ENCODE results near the gene ZNF438.
A peak's percentile ranks its signal among the peaks of the same experiment; 100 is the strongest.

ZNF438 gene

DNA sequence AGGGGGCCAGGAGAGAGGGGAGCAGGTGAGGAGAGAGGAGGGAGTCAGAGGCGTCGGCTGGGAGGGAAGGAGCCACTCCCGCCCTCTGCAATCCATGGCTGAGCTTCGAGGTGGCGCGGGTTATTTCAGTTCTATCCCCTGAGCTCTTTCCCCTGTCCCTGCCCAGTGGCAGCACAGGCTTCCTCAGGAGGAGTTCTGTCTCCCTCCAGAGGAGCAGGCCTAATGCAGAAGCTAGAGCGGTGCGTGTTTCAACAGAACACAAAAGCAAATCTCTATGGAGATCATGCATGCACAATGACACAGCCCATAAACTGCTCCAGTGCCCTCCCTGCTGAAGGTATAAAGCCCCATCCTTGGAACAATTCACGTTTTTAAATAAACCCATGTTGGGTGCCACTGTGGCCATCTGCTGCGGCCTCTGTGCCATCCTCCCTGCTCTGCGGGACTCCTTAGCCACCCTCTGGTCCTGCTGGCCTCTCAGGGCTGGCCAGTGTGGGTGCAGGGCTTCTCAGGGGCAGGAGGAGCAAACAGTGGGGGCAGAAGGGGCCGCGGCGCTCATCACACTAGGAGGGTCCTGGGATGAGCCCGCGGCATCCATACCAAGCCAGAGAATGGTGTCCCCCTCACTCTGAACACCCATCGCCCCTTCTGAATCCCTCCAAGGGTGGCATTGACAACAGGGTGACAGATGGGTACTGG is 209.5 kb downstream of the ZNF438 start:
- TF ChIP-seq, protein P1, sequence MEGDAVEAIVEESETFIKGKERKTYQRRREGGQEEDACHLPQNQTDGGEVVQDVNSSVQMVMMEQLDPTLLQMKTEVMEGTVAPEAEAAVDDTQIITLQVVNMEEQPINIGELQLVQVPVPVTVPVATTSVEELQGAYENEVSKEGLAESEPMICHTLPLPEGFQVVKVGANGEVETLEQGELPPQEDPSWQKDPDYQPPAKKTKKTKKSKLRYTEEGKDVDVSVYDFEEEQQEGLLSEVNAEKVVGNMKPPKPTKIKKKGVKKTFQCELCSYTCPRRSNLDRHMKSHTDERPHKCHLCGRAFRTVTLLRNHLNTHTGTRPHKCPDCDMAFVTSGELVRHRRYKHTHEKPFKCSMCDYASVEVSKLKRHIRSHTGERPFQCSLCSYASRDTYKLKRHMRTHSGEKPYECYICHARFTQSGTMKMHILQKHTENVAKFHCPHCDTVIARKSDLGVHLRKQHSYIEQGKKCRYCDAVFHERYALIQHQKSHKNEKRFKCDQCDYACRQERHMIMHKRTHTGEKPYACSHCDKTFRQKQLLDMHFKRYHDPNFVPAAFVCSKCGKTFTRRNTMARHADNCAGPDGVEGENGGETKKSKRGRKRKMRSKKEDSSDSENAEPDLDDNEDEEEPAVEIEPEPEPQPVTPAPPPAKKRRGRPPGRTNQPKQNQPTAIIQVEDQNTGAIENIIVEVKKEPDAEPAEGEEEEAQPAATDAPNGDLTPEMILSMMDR (IDR thresholded peaks at IDR 0.05): no peak
- Histone ChIP-seq H3K27ac (peak overlapping the region; percentile 78 to 84), H3K36me3 (no peaks in the 10 kb centered on the region), H3K9me3 (no peaks in the 10 kb centered on the region), H3K4me1 (peaks cover 0 to 44% (median 17%) of the 10 kb centered on the region in 4 donors), H3K4me3 (no peak overlapping the region), H3K27me3 (no peaks in the 10 kb centered on the region)
- intact Hi-C loops (cut with DNase I; ENCODE audit: low total_unique reads): no loop called here
- DNase-seq: peak in 1 of 2 donors; percentile 63

DNA sequence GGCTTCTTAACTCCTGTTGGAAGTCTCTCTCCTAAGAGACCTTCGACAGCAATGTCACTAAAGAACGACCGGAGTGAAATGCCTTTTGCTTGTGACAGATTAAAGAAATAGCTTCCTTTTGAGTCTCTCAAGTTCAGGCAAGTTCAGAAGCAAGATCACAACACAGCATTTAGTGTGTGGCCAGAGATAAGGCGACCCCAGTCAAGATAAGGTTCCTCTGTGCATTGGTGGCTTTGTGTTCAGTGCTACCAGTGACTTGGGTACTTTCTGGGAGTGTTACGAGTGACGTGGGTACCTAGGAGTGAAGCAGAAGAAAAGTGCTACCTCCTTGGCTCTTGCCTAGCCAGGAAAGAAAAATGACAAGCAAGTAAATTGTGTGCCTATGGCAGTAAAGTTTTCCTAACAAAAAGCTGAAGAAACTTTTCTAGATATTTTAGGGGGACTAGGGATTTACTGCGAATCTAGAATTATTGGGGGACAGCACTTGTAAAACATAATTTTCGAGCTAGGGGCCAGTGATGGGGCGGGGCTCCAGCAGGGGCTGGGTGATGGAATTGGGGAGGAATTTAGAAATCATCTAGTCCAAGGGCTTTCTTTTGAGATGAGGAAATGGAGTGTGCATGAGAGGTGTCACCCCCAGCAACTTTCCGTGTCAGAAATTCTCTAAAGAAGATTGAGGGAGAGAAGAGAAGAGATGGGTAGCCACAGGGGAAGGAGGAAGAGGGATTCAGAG is 210.2 kb downstream of the ZNF438 start:
- Histone ChIP-seq H3K27me3 (no peaks in the 10 kb centered on the region), H3K36me3 (no peaks in the 10 kb centered on the region), H3K4me3 (no peak overlapping the region), H3K27ac (peak overlapping the region; percentile 78 to 84), H3K4me1 (peaks cover 0 to 45% (median 17%) of the 10 kb centered on the region in 4 donors), H3K9me3 (no peaks in the 10 kb centered on the region)
- TF ChIP-seq, protein P1 (IDR thresholded peaks at IDR 0.05): no peak
- intact Hi-C loops (cut with DNase I; ENCODE audit: low total_unique reads): no loop called here
- peak in 1 of 2 donors; percentile 3 for DNase-seq

DNA sequence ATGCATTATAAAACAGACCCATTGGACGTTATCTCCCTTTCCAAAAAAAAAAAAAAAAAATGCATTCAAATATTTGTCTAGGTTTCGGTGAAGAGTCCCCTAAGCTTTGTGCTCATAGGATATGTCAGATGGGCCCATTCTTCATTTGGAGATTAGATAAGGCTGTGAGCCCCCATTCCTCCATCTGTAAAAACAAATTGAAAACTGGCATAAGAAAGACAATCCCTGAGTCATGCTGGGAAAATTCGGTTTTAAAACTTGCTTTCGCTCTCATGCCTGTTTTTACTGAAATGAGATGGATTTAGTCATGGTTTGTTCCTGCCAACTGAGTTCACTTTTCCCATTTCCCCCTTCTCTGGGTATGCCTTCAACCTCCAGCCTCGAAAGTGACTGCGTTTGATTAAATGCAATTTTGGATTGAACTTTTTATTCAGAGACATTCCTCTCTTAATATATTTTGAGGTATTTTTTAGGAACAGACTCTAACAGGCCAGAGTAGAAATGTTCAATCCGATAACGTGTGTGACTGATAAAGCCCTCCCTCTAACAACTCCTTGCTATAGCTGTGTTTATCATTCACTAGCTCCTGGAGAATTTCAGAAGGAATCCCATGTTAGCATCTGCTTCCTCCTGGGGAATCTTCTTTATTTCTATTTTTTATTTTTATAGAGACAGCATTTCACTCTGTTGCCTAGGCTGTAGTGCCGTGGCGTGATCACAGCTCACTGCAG is 211.2 kb downstream of the ZNF438 start:
- intact Hi-C loops (cut with DNase I; ENCODE audit: low total_unique reads): no loop called here
- TF ChIP-seq, protein P1 (IDR thresholded peaks at IDR 0.05): no peak
- Histone ChIP-seq H3K9me3 (no peaks in the 10 kb centered on the region), H3K27ac (peak overlapping the region; percentile 78 to 84), H3K4me1 (peaks cover 0 to 48% (median 17%) of the 10 kb centered on the region in 4 donors), H3K4me3 (peak overlapping the region; percentile 41), H3K27me3 (no peaks in the 10 kb centered on the region), H3K36me3 (no peaks in the 10 kb centered on the region)
- peak in 1 of 2 donors; percentile 3 for DNase-seq

DNA sequence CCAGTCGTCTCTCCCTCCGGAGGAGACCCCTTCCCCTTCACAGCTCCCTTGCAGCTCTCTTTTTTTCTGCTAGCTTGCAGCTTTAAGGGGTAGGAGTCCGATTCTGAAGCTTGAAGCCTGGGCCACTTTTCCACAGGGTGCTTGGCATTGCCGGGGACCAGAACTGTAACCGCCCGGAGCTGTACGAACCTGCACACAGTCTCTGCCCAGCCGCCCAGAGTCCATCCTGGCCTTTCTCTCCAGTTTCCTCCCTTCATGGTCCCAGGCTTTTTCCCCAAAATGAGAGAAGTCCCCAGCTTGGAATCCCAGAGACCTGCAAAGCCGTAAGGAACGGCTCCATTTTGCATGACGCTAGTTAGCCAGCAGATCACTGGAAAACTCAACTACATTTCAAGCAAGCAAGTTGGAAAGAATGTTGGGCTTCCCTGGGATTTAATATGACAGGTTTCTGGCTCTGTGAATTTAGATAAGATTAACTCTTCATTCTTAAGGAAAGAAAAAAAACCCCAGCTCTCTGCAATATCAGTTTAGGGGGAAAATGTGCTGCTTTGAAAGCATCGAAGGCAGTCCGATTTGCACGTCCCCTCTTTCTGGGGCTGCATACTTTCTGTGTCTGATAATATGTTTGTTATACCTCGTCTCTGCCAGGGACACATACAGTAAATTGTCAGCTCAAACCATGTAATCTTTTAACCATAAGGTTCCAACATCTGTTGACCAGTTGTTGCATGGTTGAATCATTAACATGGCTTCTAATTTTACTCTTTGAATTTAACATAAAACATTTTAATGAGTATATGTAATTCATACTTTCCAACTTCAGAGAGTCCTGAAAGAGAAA is 212.1 kb downstream of the ZNF438 start:
- peak overlapping the region; percentile 41 for H3K4me3 ChIP-seq
- H3K27me3 ChIP-seq: no peaks in the 10 kb centered on the region
- H3K36me3 ChIP-seq: no peaks in the 10 kb centered on the region
- H3K4me1 ChIP-seq: peaks cover 0 to 48% (median 17%) of the 10 kb centered on the region in 4 donors
- intact Hi-C loops (cut with DNase I; ENCODE audit: low total_unique reads): no loop called here
- H3K9me3 ChIP-seq: no peaks in the 10 kb centered on the region
- TF ChIP-seq, protein P1 (IDR thresholded peaks at IDR 0.05): no peak
- H3K27ac ChIP-seq: peak overlapping the region; percentile 78 to 84
- peak in 1 of 2 donors; percentile 50 for DNase-seq

DNA sequence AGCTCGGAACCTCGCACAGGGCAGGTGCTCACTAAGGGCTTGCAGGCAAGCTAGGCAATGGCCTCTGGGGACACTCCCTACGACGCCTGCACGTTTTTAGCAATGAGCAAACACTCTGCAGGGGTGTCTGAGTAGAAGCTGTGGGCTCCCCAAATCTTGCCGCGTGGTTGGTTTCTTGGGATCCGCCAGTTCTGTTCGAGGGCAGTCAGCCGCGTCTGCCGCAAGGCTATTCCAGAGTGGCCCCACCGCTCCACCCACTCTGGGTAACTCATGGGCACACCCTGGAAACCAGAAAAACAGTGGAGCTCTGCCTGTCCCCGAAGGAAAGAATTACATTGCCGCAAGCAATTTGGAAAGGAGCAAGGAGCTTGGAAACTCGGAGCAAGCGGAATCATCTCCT is 212.8 kb downstream of the ZNF438 start:
- no peaks in the 10 kb centered on the region for H3K36me3 ChIP-seq
- peaks cover 0 to 54% (median 19%) of the 10 kb centered on the region in 4 donors for H3K4me1 ChIP-seq
- H3K27ac ChIP-seq: peak overlapping the region; percentile 78 to 84
- TF ChIP-seq, protein P1 (IDR thresholded peaks at IDR 0.05): no peak
- peak; percentile 63 to 83 for DNase-seq
- intact Hi-C loops (cut with DNase I; ENCODE audit: low total_unique reads): no loop called here
- H3K9me3 ChIP-seq: no peaks in the 10 kb centered on the region
- H3K27me3 ChIP-seq: no peaks in the 10 kb centered on the region
- peak overlapping the region; percentile 41 for H3K4me3 ChIP-seq
